Panc1 (cell line): ENCODE results near the gene PEX10. TPM values are rescaled to one million over a fixed set of nuclear protein-coding genes. Genes with fewer than 3 reads are reported as not detected.

Source experiments
- ATAC-seq: fragments of 200-7000 bp; cut with Tn5 transposase; 2 replicates; pipeline ENCODE4 v1.9.1; 2020; ENCODE audit warnings: mild to moderate bottlenecking, moderate library complexity
- BruUV-seq: library from RNA; stranded (reverse); fragments of 400-500 nt; replicated peaks from 2 replicates; lab custom pipeline; 2021; lab: Mats Ljungman, UMichigan
- CTCF ChIA-PET: fragments of 300-600 bp; sonication (Branson Sonifier 250); formaldehyde crosslinking; loops from one replicate; lab custom pipeline; 2022; ENCODE audit warnings: antibody characterized with exemption; lab: Charles Lee
- POLR2A ChIA-PET: fragments of 300-600 bp; sonication (Branson Sonifier 250); formaldehyde crosslinking; loops from one replicate; lab custom pipeline; 2022; ENCODE audit warnings: antibody characterized with exemption; lab: Charles Lee
- DNase-seq: peaks from one replicate; pipeline ENCODE4 v3.0.0-alpha.2; 2010; ENCODE audit warnings: low read depth, low spot score
- H3K27ac ChIP-seq: 2 replicates; pipeline ENCODE4 v1.5.1; 2011; ENCODE audit warnings: mild to moderate bottlenecking, low read length, inconsistent platforms
- H3K27me3 ChIP-seq: fragments of 200-500 bp; sonication (Bioruptor generic); 2 replicates; pipeline ENCODE4 v1.6.0; 2014; ENCODE audit warnings: low read length, inconsistent platforms; ENCODE audit not compliant: control insufficient read depth, insufficient read depth
- H3K36me3 ChIP-seq: fragments of 200-500 bp; sonication (Bioruptor generic); 2 replicates; pipeline ENCODE4 v1.5.1; 2014; ENCODE audit warnings: inconsistent platforms, mild to moderate bottlenecking, low read length, moderate library complexity; ENCODE audit not compliant: control insufficient read depth, insufficient read depth
- H3K4me1 ChIP-seq: 2 replicates; pipeline ENCODE4 v1.5.1; 2011; ENCODE audit warnings: inconsistent platforms, mild to moderate bottlenecking, low read length, moderate library complexity; ENCODE audit not compliant: control insufficient read depth, insufficient read depth
- H3K4me3 ChIP-seq, 2 experiments: 2 replicates each; pipeline ENCODE4 v1.5.1; 2011 to 2012; ENCODE audit warnings: low read depth in 2 of 2, low read length in 2 of 2, mild to moderate bottlenecking in 2 of 2, inconsistent platforms in 1 of 2, moderate library complexity in 1 of 2
- H3K9me3 ChIP-seq: fragments of 200-500 bp; sonication (Bioruptor generic); 2 replicates; pipeline ENCODE4 v1.5.1; 2014; ENCODE audit warnings: low read depth, mild to moderate bottlenecking, inconsistent platforms, low read length, moderate library complexity; ENCODE audit not compliant: control insufficient read depth, insufficient read depth
- CTCF ChIP-seq: fragments of 450-650 bp; IDR thresholded peaks from 2 replicates; pipeline ENCODE4 v1.5.1; 2017; ENCODE audit warnings: mild to moderate bottlenecking
- POLR2AphosphoS5 ChIP-seq: IDR thresholded peaks from 2 replicates; pipeline ENCODE4 v1.6.1; 2012; ENCODE audit warnings: mild to moderate bottlenecking, low read depth, low read length, moderate library complexity
- SIN3A ChIP-seq: IDR thresholded peaks from 2 replicates; pipeline ENCODE4 v1.6.1; 2012; ENCODE audit warnings: low read depth, mild to moderate bottlenecking, low read length, moderate library complexity, borderline replicate concordance; ENCODE audit not compliant: insufficient read depth
- TCF7L2 ChIP-seq: IDR thresholded peaks from 2 replicates; pipeline ENCODE4 v1.6.1; 2011; ENCODE audit warnings: mild to moderate bottlenecking, low read depth, low read length, inconsistent platforms
- in situ Hi-C: cut with HindIII; loops from 2 replicates; pipeline ENCODE4 v1.10.0; 2016; ENCODE audit warnings: low sequenced_read_pairs, low pct_unique_long_range_greater_than_20kb
- intact Hi-C: fragments of 100-400 bp; cut with micrococcal nuclease; formaldehyde crosslinking; loops from one replicate; pipeline ENCODE4 v1.10.0; 2022; ENCODE audit not compliant: unreplicated experiment
- total RNA-seq: library from RNA; stranded (reverse); gene quantifications from one replicate; pipeline ENCODE4 v1.2.1, GENCODE V29; 2021; ENCODE audit not compliant: unreplicated experiment
- TF ChIP-seq, protein P1 (sequence below), 2 experiments: IDR thresholded peaks; 2 replicates each; pipeline ENCODE4 v1.6.1; 2011 to 2012; ENCODE audit warnings: low read depth in 2 of 2, control low read depth in 1 of 2, low read length in 1 of 2, mild to moderate bottlenecking in 1 of 2, moderate library complexity in 1 of 2; ENCODE audit not compliant: insufficient read depth in 1 of 2

PEX10 gene
- total RNA-seq, 1 experiment from 2014 or later, result 49.8 TPM

- no peaks in the 10 kb centered on the region for H3K36me3 ChIP-seq
- H3K4me1 ChIP-seq, result peaks cover 5% of the 10 kb centered on the region
- in situ Hi-C loops, result no loop called here
- ChIA-PET CTCF (no interaction called here), POLR2A (no interaction called here)
- no peak overlapping the region for H3K4me3 ChIP-seq
- H3K9me3 ChIP-seq, result no peaks in the 10 kb centered on the region
- TF ChIP-seq CTCF, result no peak
- H3K27me3 ChIP-seq, result no peaks in the 10 kb centered on the region
- BruUV-seq, result no TSS peak
- intact Hi-C loops, result no loop called here
- ATAC-seq, result no peak
- no peak for DNase-seq
- no peak overlapping the region for H3K27ac ChIP-seq
Measured at GRCh38 chr1:2436876-2437275, 24.5 kb upstream of the PEX10 start.

GRCh38 chr1:2435746-2436355 lies 23.5 kb upstream of the PEX10 start:
- ChIA-PET CTCF (no interaction called here), POLR2A (interaction anchor here (0.6 kb wide), 1 partner anchor 127 kb away, joined by 11 read pairs; no protein-coding TSS in a partner anchor)
- Histone ChIP-seq H3K4me3 (no peak overlapping the region), H3K27ac (no peak overlapping the region), H3K36me3 (no peaks in the 10 kb centered on the region), H3K27me3 (no peaks in the 10 kb centered on the region), H3K9me3 (no peaks in the 10 kb centered on the region), H3K4me1 (peaks cover 3% of the 10 kb centered on the region; the same call in 1 of the 2 replicates)
- DNase-seq, result no peak
- ATAC-seq, result no peak
- intact Hi-C loops, result no loop called here
- BruUV-seq, result no TSS peak
- TF ChIP-seq TCF7L2 (no peak), POLR2AphosphoS5 (no peak), SIN3A (no peak), CTCF (no peak)
- TF ChIP-seq, protein P1, sequence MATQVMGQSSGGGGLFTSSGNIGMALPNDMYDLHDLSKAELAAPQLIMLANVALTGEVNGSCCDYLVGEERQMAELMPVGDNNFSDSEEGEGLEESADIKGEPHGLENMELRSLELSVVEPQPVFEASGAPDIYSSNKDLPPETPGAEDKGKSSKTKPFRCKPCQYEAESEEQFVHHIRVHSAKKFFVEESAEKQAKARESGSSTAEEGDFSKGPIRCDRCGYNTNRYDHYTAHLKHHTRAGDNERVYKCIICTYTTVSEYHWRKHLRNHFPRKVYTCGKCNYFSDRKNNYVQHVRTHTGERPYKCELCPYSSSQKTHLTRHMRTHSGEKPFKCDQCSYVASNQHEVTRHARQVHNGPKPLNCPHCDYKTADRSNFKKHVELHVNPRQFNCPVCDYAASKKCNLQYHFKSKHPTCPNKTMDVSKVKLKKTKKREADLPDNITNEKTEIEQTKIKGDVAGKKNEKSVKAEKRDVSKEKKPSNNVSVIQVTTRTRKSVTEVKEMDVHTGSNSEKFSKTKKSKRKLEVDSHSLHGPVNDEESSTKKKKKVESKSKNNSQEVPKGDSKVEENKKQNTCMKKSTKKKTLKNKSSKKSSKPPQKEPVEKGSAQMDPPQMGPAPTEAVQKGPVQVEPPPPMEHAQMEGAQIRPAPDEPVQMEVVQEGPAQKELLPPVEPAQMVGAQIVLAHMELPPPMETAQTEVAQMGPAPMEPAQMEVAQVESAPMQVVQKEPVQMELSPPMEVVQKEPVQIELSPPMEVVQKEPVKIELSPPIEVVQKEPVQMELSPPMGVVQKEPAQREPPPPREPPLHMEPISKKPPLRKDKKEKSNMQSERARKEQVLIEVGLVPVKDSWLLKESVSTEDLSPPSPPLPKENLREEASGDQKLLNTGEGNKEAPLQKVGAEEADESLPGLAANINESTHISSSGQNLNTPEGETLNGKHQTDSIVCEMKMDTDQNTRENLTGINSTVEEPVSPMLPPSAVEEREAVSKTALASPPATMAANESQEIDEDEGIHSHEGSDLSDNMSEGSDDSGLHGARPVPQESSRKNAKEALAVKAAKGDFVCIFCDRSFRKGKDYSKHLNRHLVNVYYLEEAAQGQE (IDR thresholded peaks at IDR 0.05; ENCODE audit: insufficient read depth in 1 of 2, low read depth in 2 of 2, low read length in 1 of 2), result no peak
- in situ Hi-C loops, result no loop called here
